ENCODE results near the gene SLC25A39.

- TF ChIP-seq CTCF (IDR thresholded peaks at IDR 0.05) (no peak), POLR2A (IDR thresholded peaks at IDR 0.05) (no peak)
Observed at GRCh38 chr17:44272954-44273353, 51.7 kb downstream of the SLC25A39 start.

Data from Peyer's patch (tissue), 4 donors.